Measurements from ENCODE around the gene SH3PXD2B. TPM values are rescaled to one million over a fixed set of nuclear protein-coding genes. Genes with fewer than 3 reads are reported as not detected.
"Not testable (repeated sequence)": the region's sequence is repeated elsewhere in the genome, so short reads cannot be mapped to it uniquely, and the experiment has no call there.

The SH3PXD2B gene
- total RNA-seq, 1 experiment from 2014 or later, result 13.1 TPM

GRCh38 chr5:172485511-172486202 lies 31.3 kb upstream of the SH3PXD2B start:
- no peak for DNase-seq (ENCODE audit: low spot score)

- DNase-seq (ENCODE audit: low spot score), result no peak
Observed at GRCh38 chr5:172484664-172485063, 30.3 kb upstream of the SH3PXD2B start.

GRCh38 chr5:172482156-172483020 lies 28.1 kb upstream of the SH3PXD2B start:
- no peak for DNase-seq (ENCODE audit: low spot score)

- no peak for DNase-seq (ENCODE audit: low spot score)
Observed at GRCh38 chr5:172481011-172481800, 26.9 kb upstream of the SH3PXD2B start.

- no peak for DNase-seq (ENCODE audit: low spot score)
Observed at GRCh38 chr5:172479784-172480115, 25.4 kb upstream of the SH3PXD2B start.

- peak; percentile 87 for DNase-seq (ENCODE audit: low spot score)
Observed at GRCh38 chr5:172479034-172479783, 24.9 kb upstream of the SH3PXD2B start.

GRCh38 chr5:172478695-172479033 lies 24.3 kb upstream of the SH3PXD2B start:
- DNase-seq (ENCODE audit: low spot score), result not testable (repeated sequence)

- DNase-seq (ENCODE audit: low spot score), result no peak
Observed at GRCh38 chr5:172478256-172478655, 23.9 kb upstream of the SH3PXD2B start.

- peak; percentile 16 for DNase-seq (ENCODE audit: low spot score)
Observed at GRCh38 chr5:172477466-172477865, 23.1 kb upstream of the SH3PXD2B start.

- DNase-seq (ENCODE audit: low spot score), result no peak
Observed at GRCh38 chr5:172474293-172474692, 20.0 kb upstream of the SH3PXD2B start.

GRCh38 chr5:172473427-172473826 lies 19.1 kb upstream of the SH3PXD2B start:
- no peak for DNase-seq (ENCODE audit: low spot score)

GRCh38 chr5:172469697-172470096 lies 15.4 kb upstream of the SH3PXD2B start:
- DNase-seq (ENCODE audit: low spot score), result no peak

- no peak for DNase-seq (ENCODE audit: low spot score)
Observed at GRCh38 chr5:172466062-172466461, 11.7 kb upstream of the SH3PXD2B start.

GRCh38 chr5:172463031-172463430 lies 8.7 kb upstream of the SH3PXD2B start:
- DNase-seq (ENCODE audit: low spot score), result no peak

- DNase-seq (ENCODE audit: low spot score), result no peak
Observed at GRCh38 chr5:172459783-172460165, 5.4 kb upstream of the SH3PXD2B start.

GRCh38 chr5:172458976-172459782 lies 4.9 kb upstream of the SH3PXD2B start:
- no peak for DNase-seq (ENCODE audit: low spot score)

- no peak for DNase-seq (ENCODE audit: low spot score)
Observed at GRCh38 chr5:172456076-172456722, 1.9 kb upstream of the SH3PXD2B start.

- no peak for DNase-seq (ENCODE audit: low spot score)
Observed at GRCh38 chr5:172455511-172456061, 1.3 kb upstream of the SH3PXD2B start.

GRCh38 chr5:172455087-172455381 lies 709 bp upstream of the SH3PXD2B start:
- no peak for DNase-seq (ENCODE audit: low spot score)

GRCh38 chr5:172453986-172454357 lies 353 bp downstream of the SH3PXD2B start:
- DNase-seq (ENCODE audit: low spot score), result no peak

All from A172 (cell line).